PC-9 (cell line): ENCODE data around the gene NEDD4. TPM values are rescaled to one million over a fixed set of nuclear protein-coding genes. Genes with fewer than 3 reads are reported as not detected.

Source experiments
- Bru-seq: library from RNA; stranded (reverse); fragments of 400-500 nt; gene quantifications from one replicate; lab custom pipeline; 2021; lab: Mats Ljungman, UMichigan
- BruChase-seq, 2 experiments: library from RNA; stranded (reverse); fragments of 400-500 nt; gene quantifications; one replicate each; lab custom pipeline; 2021; lab: Mats Ljungman, UMichigan
- BruUV-seq: library from RNA; stranded (reverse); fragments of 400-500 nt; replicated peaks from 2 replicates; lab custom pipeline; 2021; lab: Mats Ljungman, UMichigan
- CTCF ChIA-PET: fragments of 300-600 bp; sonication (Branson Sonifier 250); formaldehyde crosslinking; loops from one replicate; lab custom pipeline; 2022; ENCODE audit warnings: antibody characterized with exemption; lab: Charles Lee
- POLR2A ChIA-PET: fragments of 300-600 bp; sonication (Branson Sonifier 250); formaldehyde crosslinking; loops from one replicate; lab custom pipeline; 2022; ENCODE audit warnings: antibody characterized with exemption; ENCODE audit not compliant: unreplicated experiment; lab: Charles Lee
- DNase-seq, 2 experiments: peaks; one replicate each; pipeline versions ENCODE4 v3.0.0 to v3.0.0-alpha.2; 2015 to 2022; ENCODE audit warnings: mixed read lengths in 1 of 2
- H2AFZ ChIP-seq: fragments of 200-600 bp; sonication (generic); 2 replicates; pipeline ENCODE4 v1.8.1; 2017; ENCODE audit warnings: antibody characterized with exemption
- H3F3A ChIP-seq: fragments of 200-600 bp; sonication (generic); 2 replicates; pipeline ENCODE4 v1.8.1; 2017; ENCODE audit warnings: antibody characterized with exemption, mild to moderate bottlenecking, low read depth; ENCODE audit not compliant: insufficient read depth
- H3K27ac ChIP-seq: fragments of 200-600 bp; sonication (generic); 2 replicates; pipeline ENCODE4 v1.6.1; 2016; ENCODE audit warnings: mixed run types
- H3K27me3 ChIP-seq: fragments of 200-600 bp; sonication (generic); 2 replicates; pipeline ENCODE4 v1.6.1; 2016; ENCODE audit warnings: low read depth, mixed run types; ENCODE audit not compliant: insufficient read depth
- H3K36me3 ChIP-seq: fragments of 200-600 bp; sonication (generic); 2 replicates; pipeline ENCODE4 v1.6.1; 2016; ENCODE audit warnings: low read depth, mixed run types
- H3K4me1 ChIP-seq: fragments of 200-600 bp; sonication (generic); replicated peaks from 2 replicates; pipeline ENCODE4 v1.6.1; 2016; ENCODE audit warnings: mixed run types; ENCODE audit not compliant: insufficient read depth
- H3K4me2 ChIP-seq: fragments of 200-600 bp; sonication (generic); 2 replicates; pipeline ENCODE4 v1.6.1; 2017; ENCODE audit warnings: mixed run types
- H3K4me3 ChIP-seq: fragments of 200-600 bp; sonication (generic); 2 replicates; pipeline ENCODE4 v1.6.1; 2016; ENCODE audit warnings: mixed run types
- H3K79me2 ChIP-seq: fragments of 200-600 bp; sonication (generic); 2 replicates; pipeline ENCODE4 v1.6.1; 2017; ENCODE audit warnings: low read depth, mixed run types
- H3K9me2 ChIP-seq: fragments of 200-600 bp; sonication (generic); 2 replicates; pipeline ENCODE4 v1.8.1; 2017; ENCODE audit warnings: mild to moderate bottlenecking; ENCODE audit not compliant: insufficient read depth
- H3K9me3 ChIP-seq: fragments of 200-600 bp; sonication (generic); 2 replicates; pipeline ENCODE4 v1.8.1; 2016; ENCODE audit warnings: low read depth; ENCODE audit not compliant: insufficient read depth
- H4K20me1 ChIP-seq: fragments of 200-600 bp; sonication (generic); 2 replicates; pipeline ENCODE4 v1.8.1; 2017; ENCODE audit not compliant: insufficient read depth
- EZH2 ChIP-seq: fragments of 200-600 bp; sonication (generic); IDR thresholded peaks from 2 replicates; pipeline ENCODE4 v1.8.0; 2017; ENCODE audit warnings: antibody characterized with exemption, low read depth
- intact Hi-C: fragments of 100-400 bp; cut with micrococcal nuclease; formaldehyde crosslinking; loops from one replicate; pipeline ENCODE4 v1.10.0; 2022; ENCODE audit not compliant: unreplicated experiment
- long read RNA-seq: library from polyadenylated mRNA; stranded (forward); transcript quantifications from one replicate; pipeline ENCODE4 v2.0.0, GENCODE V29; 2022
- total RNA-seq: library from RNA; stranded (reverse); gene quantifications from 2 replicates; pipeline ENCODE4 v1.2.3, GENCODE V29; 2021
- TF ChIP-seq, protein P1 (sequence below): fragments of 200-600 bp; sonication (generic); conservative IDR thresholded peaks from 2 replicates; pipeline ENCODE4 v1.6.1; 2017; ENCODE audit warnings: mixed run types, antibody characterized with exemption, mild to moderate bottlenecking, moderate library complexity

NEDD4 gene
- total RNA-seq (17.8 and 24.5 TPM in 2 replicates), Bru-seq, nascent RNA (percentile 80 among the genes with signal in this experiment), BruChase-seq, experiment 1, labeled RNA remaining after a 2-hour chase (percentile 80 among the genes with signal in this experiment), BruChase-seq, experiment 2, labeled RNA remaining after a 6-hour chase (percentile 73 among the genes with signal in this experiment)
- long read RNA-seq, full-length matches to known transcripts = 18 of 27 reads
- long read RNA-seq, partial matches to known transcripts = 3 of 27 reads
- long read RNA-seq, other reads (novel, unspliced or antisense) = 6 of 27 reads

DNA sequence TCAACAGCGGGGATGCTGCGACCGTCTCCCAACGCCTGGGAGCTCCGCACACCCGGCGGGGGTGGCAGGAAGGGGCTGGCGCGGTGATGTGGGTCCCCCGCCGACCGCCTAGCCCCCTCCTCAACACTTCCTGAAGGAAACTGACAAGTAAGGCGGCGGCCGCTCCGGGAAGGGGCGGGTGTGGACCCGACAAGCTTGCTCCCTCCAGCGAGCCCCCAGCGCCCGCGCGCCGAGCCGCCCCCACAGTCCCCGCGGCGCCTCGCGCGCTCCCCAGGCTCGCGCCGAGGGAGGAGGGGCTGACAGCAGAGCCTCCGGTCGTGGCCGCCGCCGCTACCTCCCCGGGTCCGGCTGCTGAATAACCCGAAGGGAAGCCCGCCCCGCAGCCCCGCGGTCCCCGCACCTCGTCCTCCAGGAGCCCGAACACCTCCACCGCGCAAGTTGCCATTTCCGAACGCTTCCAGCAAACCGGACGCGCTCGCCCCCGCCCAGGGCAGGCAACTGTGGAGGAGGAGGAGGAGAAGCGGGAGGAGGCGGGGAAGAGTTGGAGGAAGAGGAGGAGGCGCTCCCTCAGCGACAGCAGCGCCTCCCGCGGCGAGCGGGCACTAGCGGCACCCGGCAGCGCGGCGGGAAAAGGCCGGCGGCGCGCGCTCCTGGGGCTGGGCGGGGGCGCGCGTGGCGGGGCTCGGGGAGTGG is at the start of gene NEDD4:
TSS of gene NEDD4 (minus strand) at position 502 of the 693 bp plus-strand sequence. CDS start at position 445, 57 bp downstream.
- POLR2A ChIA-PET = interaction anchor here (0.5 to 0.6 kb wide), 2 partner anchors 67 to 366 kb away, joined by 3 to 4 read pairs; no protein-coding TSS in a partner anchor

DNA sequence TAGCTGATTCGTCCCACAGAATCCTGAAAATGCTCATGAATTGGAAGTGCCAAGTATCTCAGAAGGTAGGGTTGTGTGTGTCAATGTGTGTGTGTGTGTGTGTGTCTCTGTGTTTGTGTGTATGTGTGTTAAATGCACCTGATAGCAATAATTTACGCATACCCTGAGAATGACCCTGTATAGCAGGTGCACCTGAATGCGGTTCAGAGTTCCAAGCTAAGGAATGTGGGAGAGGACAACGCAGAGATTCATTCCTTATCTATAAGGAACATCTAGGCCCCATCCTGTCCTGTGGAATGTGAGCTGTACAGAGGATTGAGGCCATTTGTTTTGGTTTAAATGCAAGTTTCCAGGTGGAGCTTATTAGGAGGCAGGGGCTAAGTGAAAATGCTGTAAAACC is 49.1 kb upstream of the NEDD4 start:
- intact Hi-C loops = loop anchor here (5.0 to 10.0 kb wide), 2 partner anchors 125 to 202 kb away; partner anchors contain the start of gene RFX7
- no peak for TF ChIP-seq EZH2
- H3K36me3 ChIP-seq = no peaks in the 10 kb centered on the region; the same call in 1 of the 2 replicates
- H3K9me3 ChIP-seq = no peaks in the 10 kb centered on the region
- H3K4me1 ChIP-seq = peaks cover 57% of the 10 kb centered on the region
- no peak overlapping the region for H3K27ac ChIP-seq
- no peak overlapping the region for H3K4me3 ChIP-seq
- H3K79me2 ChIP-seq = no peaks in the 10 kb centered on the region
- no peak overlapping the region for H2AFZ ChIP-seq
- ChIA-PET POLR2A (interaction anchor here (0.5 to 1.0 kb wide), 3 partner anchors 18 to 1664 kb away, joined by 3 to 6 read pairs (median 5); partner anchors contain the start of gene POLR2M), CTCF (interaction anchor here (0.7 kb wide), 2 partner anchors 22 to 203 kb away, joined by 3 read pairs; no protein-coding TSS in a partner anchor)
- no peaks in the 10 kb centered on the region for H4K20me1 ChIP-seq
- H3F3A ChIP-seq = peaks cover 22% of the 10 kb centered on the region
- no peaks in the 10 kb centered on the region for H3K27me3 ChIP-seq
- H3K4me2 ChIP-seq = 0 out of 2 replicates have a peak overlapping the region, but pooled peaks have one; percentile 4
- no TSS peak for BruUV-seq
- DNase-seq = peak in 1 of 2 experiments; percentile 20
- H3K9me2 ChIP-seq = no peaks in the 10 kb centered on the region

More for the DNA sequence above, at the start of gene NEDD4:
- no peaks in the 10 kb centered on the region for H3K9me2 ChIP-seq
- intact Hi-C loops = loop anchor here (2.0 to 10.0 kb wide), 3 partner anchors 60 to 252 kb away; partner anchors contain the start of gene RFX7
- CTCF ChIA-PET = interaction anchor here (0.5 to 0.9 kb wide), 3 partner anchors 34 to 251 kb away, joined by 3 to 7 read pairs (median 3); no protein-coding TSS in a partner anchor
- H3K9me3 ChIP-seq = no peaks in the 10 kb centered on the region
- peak within 1 kb of the TSS; percentile 93 for H2AFZ ChIP-seq
- H3K27ac ChIP-seq = peak within 1 kb of the TSS; percentile 26; the same call in 1 of the 2 replicates
- TF ChIP-seq, protein P1, sequence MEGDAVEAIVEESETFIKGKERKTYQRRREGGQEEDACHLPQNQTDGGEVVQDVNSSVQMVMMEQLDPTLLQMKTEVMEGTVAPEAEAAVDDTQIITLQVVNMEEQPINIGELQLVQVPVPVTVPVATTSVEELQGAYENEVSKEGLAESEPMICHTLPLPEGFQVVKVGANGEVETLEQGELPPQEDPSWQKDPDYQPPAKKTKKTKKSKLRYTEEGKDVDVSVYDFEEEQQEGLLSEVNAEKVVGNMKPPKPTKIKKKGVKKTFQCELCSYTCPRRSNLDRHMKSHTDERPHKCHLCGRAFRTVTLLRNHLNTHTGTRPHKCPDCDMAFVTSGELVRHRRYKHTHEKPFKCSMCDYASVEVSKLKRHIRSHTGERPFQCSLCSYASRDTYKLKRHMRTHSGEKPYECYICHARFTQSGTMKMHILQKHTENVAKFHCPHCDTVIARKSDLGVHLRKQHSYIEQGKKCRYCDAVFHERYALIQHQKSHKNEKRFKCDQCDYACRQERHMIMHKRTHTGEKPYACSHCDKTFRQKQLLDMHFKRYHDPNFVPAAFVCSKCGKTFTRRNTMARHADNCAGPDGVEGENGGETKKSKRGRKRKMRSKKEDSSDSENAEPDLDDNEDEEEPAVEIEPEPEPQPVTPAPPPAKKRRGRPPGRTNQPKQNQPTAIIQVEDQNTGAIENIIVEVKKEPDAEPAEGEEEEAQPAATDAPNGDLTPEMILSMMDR = no peak
- no peak for TF ChIP-seq EZH2
- H3F3A ChIP-seq = peaks cover 12% of the 10 kb centered on the region; the same call in 1 of the 2 replicates
- no peaks in the 10 kb centered on the region for H3K36me3 ChIP-seq
- no peaks in the 10 kb centered on the region for H3K27me3 ChIP-seq
- BruUV-seq = no TSS peak
- peak; percentile 52 to 87 for DNase-seq
- H4K20me1 ChIP-seq = no peaks in the 10 kb centered on the region
- H3K4me1 ChIP-seq = peaks cover 14% of the 10 kb centered on the region
- H3K4me2 ChIP-seq = peak within 1 kb of the TSS; percentile 88
- peak within 1 kb of the TSS; percentile 81 for H3K4me3 ChIP-seq
- peaks cover 8% of the 10 kb centered on the region; the same call in 1 of the 2 replicates for H3K79me2 ChIP-seq

DNA sequence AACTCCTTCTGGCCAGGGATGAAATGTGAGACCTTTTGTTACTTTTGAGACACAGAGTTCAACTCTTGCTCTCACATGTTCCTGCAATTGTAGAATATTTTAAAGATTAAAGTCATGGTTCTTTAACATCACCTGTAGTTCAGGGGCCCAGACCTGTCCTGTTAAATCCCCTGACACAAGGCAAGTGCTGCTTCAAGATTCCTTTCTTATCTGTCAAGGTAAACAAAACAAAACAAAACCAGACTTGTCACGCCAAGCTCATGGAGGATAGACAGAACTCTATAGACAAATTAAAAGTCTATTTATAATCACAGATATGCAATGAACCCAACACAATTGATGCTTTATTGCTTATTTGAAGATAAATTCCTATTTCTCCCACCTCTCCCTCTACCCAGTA is 48.6 kb upstream of the NEDD4 start:
- H4K20me1 ChIP-seq = no peaks in the 10 kb centered on the region
- DNase-seq = no peak
- no peaks in the 10 kb centered on the region for H3K79me2 ChIP-seq
- ChIA-PET CTCF (interaction anchor here (0.6 to 0.7 kb wide), 2 partner anchors 203 to 306 kb away, joined by 3 read pairs; no protein-coding TSS in a partner anchor), POLR2A (interaction anchor here (0.6 to 1.0 kb wide), 2 partner anchors 18 to 1665 kb away, joined by 3 to 5 read pairs; partner anchors contain the start of gene POLR2M)
- peaks cover 22% of the 10 kb centered on the region for H3F3A ChIP-seq
- H3K27ac ChIP-seq = 0 out of 2 replicates have a peak overlapping the region, but pooled peaks have one; percentile 96
- no TSS peak for BruUV-seq
- no peaks in the 10 kb centered on the region for H3K9me2 ChIP-seq
- H3K4me3 ChIP-seq = no peak overlapping the region
- no peak overlapping the region for H2AFZ ChIP-seq
- H3K36me3 ChIP-seq = no peaks in the 10 kb centered on the region; the same call in 1 of the 2 replicates
- H3K27me3 ChIP-seq = no peaks in the 10 kb centered on the region
- H3K4me1 ChIP-seq = peaks cover 57% of the 10 kb centered on the region
- no peaks in the 10 kb centered on the region for H3K9me3 ChIP-seq
- 0 out of 2 replicates have a peak overlapping the region, but pooled peaks have one; percentile 4 for H3K4me2 ChIP-seq
- intact Hi-C loops = loop anchor here (5.0 to 10.0 kb wide), 2 partner anchors 125 to 203 kb away; partner anchors contain the start of gene RFX7
- no peak for TF ChIP-seq EZH2
- TF ChIP-seq, protein P1 = no peak
